CD4-positive, alpha-beta T cell treated with Interleukin-4 for 4 hours (primary cell): ENCODE results near the gene EFEMP1.

ENCODE experiments used
- DNase-seq: peaks from one replicate; pipeline ENCODE4 v3.0.0-alpha.2; 2020

Gene EFEMP1

DNA sequence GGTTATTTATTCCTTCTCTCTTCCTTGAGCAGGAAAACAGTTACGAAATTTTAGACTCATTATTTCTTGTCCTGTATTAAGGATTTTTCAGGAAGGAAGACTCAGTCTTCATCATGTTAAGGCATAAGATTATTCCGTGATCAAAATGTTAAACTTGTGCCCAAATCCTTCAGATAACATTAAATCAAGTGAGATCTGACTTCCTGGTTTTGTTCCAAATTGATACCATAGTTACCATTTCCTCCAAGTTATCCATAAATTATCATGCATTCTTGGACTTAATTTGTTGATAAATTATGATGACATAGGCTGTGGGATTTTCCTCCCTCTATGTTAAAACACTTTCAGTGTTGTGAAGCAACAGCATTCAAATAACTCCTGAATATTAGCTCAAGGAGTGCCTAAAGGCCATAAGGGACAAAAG lies 31.9 kb downstream of the EFEMP1 start:
- DNase-seq, result no peak

GRCh38 chr2:55888936-55889335 lies 34.6 kb downstream of the EFEMP1 start:
- DNase-seq, result no peak

DNA sequence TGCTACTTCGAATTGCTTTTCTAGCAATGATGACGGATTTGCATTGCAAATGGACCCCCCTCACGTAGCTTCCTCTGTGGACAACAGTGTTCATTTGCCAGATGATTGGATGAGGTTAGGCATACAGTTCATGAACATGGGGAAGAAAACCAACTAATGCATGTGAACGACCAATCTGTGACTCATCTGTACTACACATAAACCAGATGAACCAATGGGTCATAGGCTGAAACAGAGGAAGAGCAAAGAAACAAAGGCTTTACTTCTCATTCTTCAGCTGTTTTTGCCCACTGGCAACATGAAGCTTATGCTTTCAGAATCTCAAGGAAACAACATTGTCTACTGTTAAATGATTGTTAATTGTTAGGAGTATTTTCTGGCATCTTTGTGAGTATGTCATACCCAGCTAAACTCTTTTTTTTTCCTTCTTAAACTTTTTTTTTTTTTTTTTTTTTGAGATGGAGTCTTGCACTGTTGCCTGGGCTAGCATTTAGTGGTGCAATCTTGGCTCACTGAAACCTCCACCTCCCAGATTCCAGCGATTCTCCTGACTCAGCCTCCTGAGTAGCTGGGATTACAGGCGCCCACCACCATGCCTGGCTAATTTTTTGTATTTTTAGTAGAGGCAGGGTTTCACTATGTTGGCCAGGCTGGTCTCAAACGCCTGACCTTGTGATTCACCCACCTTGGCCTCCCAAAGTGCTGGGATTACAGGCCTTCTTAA lies 35.5 kb downstream of the EFEMP1 start:
- DNase-seq, result no peak

DNA sequence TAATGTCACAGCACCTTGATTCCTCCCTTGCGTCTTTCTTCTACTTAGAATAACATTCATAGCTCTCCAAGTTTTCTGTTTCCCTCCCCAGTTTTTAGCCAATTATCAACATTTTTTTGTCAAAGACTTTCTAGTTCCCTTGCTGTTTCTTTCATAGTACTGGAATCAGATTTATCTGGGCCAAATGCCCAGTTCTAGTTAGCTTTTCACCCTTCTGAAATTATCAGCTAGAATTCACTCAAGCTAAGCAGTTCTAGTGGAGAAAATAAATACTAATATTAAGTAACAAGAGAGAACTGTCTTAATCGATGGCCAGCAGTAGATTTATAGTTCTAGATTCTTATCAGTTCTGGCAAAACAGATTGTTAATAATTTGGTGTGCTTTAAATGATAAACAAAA lies 36.2 kb downstream of the EFEMP1 start:
- no peak for DNase-seq

- no peak for DNase-seq
Measured at GRCh38 chr2:55885944-55886281, 37.7 kb downstream of the EFEMP1 start.

GRCh38 chr2:55885127-55885943 lies 38.2 kb downstream of the EFEMP1 start:
- DNase-seq, result no peak

- DNase-seq, result no peak
Measured at GRCh38 chr2:55883829-55884228, 39.8 kb downstream of the EFEMP1 start.

- DNase-seq, result no peak
Measured at GRCh38 chr2:55883357-55883756, 40.2 kb downstream of the EFEMP1 start.

GRCh38 chr2:55882954-55883353 lies 40.6 kb downstream of the EFEMP1 start:
- DNase-seq, result no peak

GRCh38 chr2:55880416-55881143 lies 43.0 kb downstream of the EFEMP1 start:
- DNase-seq, result no peak

- no peak for DNase-seq
Measured at GRCh38 chr2:55879976-55880375, 43.6 kb downstream of the EFEMP1 start.

- DNase-seq, result no peak
Measured at GRCh38 chr2:55877087-55877436, 46.5 kb downstream of the EFEMP1 start.

GRCh38 chr2:55876429-55877086 lies 47.0 kb downstream of the EFEMP1 start:
- DNase-seq, result no peak

DNA sequence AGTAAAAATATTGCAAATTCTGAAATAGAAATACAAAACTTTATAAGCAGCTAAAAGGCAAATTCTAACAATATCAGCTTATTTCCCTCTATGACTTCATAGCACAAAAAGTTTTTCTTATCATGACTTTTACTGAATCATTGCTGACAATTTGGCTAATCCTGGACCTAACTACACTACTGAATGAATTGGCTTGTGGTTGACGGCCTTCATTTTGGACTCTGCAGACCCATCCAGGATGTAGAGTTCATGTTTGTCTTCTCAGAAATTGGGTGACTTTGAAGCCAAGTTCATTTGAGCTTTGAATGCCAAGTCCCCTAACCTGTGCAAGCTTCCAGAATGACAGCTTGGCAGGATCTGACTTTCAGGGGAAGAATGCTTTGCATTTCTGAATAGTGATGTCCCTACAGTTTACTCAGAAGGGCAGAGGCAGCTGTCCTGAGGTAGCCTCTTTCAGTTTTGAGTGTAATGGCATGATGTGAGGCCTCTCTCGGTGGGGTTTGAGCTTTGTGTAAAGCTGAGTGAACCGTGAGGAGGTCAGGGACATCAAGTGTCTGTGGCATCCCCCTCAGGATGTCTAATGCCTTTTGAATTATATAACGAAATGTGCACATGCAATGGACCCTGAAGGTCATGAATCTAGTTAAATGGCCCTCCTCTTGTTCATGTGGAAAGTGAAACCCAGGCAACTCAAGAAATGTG lies 48.0 kb downstream of the EFEMP1 start:
- no peak for DNase-seq

DNA sequence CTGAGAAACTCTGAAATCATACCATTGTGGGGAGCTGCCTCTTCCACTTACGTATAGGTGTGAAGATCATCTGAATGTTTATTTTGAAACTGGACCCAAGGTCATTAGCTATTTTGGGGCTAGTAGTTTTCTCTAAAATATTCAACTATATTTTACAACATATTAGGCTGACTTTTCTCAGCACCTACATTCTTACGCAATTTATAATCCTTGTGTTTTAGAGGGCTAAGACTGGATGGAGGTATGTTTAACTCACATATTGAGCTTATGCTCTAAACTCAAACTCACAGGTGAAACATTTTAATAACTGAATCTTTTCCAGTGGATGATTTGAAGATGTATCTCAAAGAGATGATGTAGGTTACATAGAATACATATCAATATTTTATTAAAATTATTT lies 49.2 kb downstream of the EFEMP1 start:
- no peak for DNase-seq

DNA sequence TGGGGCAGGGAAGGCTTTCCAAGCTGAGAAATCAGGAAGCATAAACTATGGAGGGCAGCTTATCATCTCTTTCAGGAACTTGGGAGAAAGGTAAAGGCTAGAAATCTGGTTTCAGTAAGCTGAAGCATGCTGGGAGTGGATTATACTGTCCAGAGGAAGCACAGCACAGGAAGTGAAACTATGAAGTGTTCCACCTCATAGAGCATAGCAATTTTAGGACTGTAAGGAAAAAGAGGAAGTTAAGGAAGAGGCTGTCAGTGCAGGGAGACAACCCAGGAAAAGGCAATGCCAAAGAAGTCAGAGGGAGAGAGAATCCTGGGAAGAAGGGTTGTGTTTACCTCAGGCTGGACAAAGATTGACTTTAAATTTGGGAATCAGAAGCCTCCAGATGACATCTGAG lies 51.9 kb downstream of the EFEMP1 start:
- DNase-seq, result no peak

DNA sequence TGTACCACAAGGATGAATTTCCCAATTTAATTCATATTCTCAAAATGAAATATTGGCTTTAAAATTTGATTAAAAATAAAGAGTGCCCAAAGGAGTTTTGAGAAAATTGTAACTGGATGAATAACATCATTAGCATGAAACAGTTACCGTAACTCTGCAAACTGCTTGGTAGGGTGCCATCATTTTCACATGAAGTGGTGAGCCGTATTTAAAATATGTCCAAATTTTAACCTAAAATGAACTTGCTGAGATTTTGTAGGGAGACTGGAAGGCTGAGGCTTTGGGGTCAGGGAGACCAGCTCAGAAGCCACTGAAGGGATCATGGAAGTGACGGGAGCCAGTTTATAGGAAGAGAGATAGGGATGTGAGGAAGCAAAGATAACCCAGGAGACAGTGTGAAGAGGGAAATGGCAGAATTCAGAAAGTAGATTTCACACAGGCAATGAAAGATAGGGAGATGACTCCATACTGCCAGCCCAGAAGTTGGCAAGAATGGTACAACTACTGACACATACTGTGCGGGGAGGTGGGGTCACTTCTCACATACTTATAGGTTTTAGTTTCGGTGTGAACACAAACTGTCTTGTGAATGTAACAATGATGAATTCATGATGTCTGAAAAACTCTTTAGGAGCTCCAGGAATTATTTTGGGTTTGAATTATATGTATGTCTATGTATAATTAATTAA lies 53.8 kb downstream of the EFEMP1 start:
- DNase-seq, result no peak

GRCh38 chr2:55865096-55865835 lies 58.3 kb downstream of the EFEMP1 start:
- no peak for DNase-seq

DNA sequence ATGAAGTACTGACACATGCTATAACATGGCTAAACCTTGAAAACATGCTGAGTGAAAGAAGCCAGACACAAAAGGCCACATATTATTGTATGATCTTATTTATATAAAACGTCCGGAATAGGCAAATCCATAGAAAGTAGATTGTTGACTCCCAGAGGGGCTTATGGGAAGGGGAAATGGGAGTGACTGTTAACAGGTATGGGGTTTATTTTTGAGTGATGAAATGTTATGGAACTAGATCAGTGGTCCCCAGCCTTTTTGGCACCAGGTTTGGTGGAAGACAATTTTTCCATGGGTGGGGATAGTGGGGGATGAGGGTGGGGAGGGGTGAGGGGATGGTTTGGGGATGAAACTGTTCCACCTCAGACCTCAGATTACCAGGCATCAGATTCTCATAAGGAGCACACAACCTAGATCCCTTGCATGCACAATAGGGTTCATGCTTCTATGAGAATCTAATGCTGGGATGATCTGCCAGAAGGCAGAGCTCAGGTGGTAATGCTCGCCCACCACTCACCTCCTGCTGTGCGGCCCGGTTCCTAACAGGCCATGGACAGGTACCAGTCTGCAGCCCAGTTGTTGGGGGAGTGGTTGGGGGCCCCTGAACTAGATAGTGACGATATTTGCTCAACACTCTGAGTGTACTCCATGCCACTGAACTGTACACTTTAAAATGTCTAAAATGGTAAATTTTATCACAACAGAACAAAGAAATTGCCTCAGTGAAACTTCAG lies 59.1 kb downstream of the EFEMP1 start:
- DNase-seq, result no peak

DNA sequence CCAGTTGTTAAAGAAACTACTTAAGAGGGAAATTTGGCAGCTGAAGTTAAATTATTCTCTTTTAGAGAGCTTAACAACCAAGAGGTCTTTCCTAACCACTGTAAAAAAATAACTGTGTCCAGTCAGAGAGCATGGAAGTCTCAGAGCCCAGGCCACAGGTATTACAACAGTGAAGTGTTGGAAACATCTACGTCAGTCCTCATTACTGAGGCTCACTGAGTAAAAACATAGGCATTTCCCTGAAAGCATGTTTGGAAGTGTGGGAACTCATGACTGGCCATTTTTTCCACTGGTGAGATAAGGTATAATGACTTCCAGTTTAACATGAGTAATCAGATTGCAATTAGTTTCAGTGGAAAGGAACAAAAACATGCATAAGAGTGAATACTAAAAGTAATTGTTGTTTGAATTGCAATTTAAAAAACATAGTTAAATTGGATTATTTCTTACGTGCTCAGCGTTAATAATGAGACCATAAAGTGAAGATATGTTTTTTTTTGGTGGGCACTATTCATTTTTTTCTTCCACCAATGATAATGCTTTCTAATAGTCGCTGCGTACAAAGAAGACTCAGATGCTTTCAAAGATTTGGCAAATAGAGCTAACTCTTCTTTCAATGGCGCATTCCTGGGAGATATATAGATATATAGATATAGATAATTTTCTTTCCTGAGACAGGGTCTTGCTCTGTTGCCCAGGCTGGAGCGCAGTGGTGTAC lies 60.8 kb downstream of the EFEMP1 start:
- DNase-seq, result no peak
